GM12892 (cell line): ENCODE data around the gene CX3CR1. TPM values are rescaled to one million over a fixed set of nuclear protein-coding genes. Genes with fewer than 3 reads are reported as not detected.
A peak's percentile ranks its signal among the peaks of the same experiment; 100 is the strongest.
"Not testable (repeated sequence)": the region's sequence is repeated elsewhere in the genome, so short reads cannot be mapped to it uniquely, and the experiment has no call there.

Experiments used
- DNase-seq: peaks from one replicate; pipeline ENCODE4 v3.0.0; 2011; ENCODE audit not compliant: insufficient read length
- FAIRE-seq: peaks from 2 replicates; lab custom pipeline; 2011; peaks lifted over from hg19 to GRCh38; lab: Jason Lieb, UNC
- POLR2A ChIP-seq: IDR thresholded peaks from 2 replicates; pipeline ENCODE4 v1.6.1; 2011; ENCODE audit warnings: low read depth, low read length, control low read depth
- POLR2AphosphoS5 ChIP-seq: IDR thresholded peaks from 2 replicates; pipeline ENCODE4 v1.6.1; 2011; ENCODE audit warnings: low read depth, low read length, control low read depth
- TAF1 ChIP-seq: IDR thresholded peaks from 2 replicates; pipeline ENCODE4 v1.6.1; 2011; ENCODE audit warnings: low read depth, mild to moderate bottlenecking, control low read depth, low read length, borderline replicate concordance
- polyA plus RNA-seq: library from polyadenylated mRNA; unstranded; fragments of >200 nt; gene quantifications from one replicate; pipeline ENCODE4 v1.2.1, GENCODE V29; 2012; ENCODE audit warnings: missing spikeins, inconsistent platforms; ENCODE audit not compliant: missing spikeins

CX3CR1 gene
- polyA plus RNA-seq, result 0.11 TPM

- FAIRE-seq (no peak), DNase-seq (no peak)
- TF ChIP-seq POLR2AphosphoS5, result no peak
- TF ChIP-seq POLR2A, result no peak
- TF ChIP-seq TAF1, result no peak
Measured at GRCh38 chr3:39279745-39280517, at the start of gene CX3CR1. Gene CX3CR1 (minus strand): TSS chr3:39280036. CDS start chr3:39266509, 13,527 bp downstream.

GRCh38 chr3:39329493-39329892, 49.7 kb upstream of the CX3CR1 start, which contains the start of gene CCR8:
Gene CCR8 (plus strand): TSS chr3:39329709. CDS start chr3:39332332, 2,623 bp downstream.
- 0 out of 2 replicates have a peak, but pooled peaks have one; percentile 30 for TF ChIP-seq POLR2AphosphoS5
- no peak for TF ChIP-seq POLR2A
- TF ChIP-seq TAF1, result no peak
- FAIRE-seq (peak; percentile 76), DNase-seq (no peak)

GRCh38 chr3:39327746-39328349, 48.0 kb upstream of the CX3CR1 start:
- FAIRE-seq (peak; percentile 96), DNase-seq (no peak)
- TF ChIP-seq POLR2A (no peak), TAF1 (no peak), POLR2AphosphoS5 (no peak)

- FAIRE-seq (no peak), DNase-seq (no peak)
- TF ChIP-seq POLR2A (no peak), TAF1 (no peak), POLR2AphosphoS5 (no peak)
Measured at GRCh38 chr3:39327053-39327745, 47.4 kb upstream of the CX3CR1 start.

- FAIRE-seq (no peak), DNase-seq (no peak)
- no peak for TF ChIP-seq POLR2A
- TF ChIP-seq POLR2AphosphoS5, result no peak
- TF ChIP-seq TAF1, result no peak
Measured at GRCh38 chr3:39325236-39325635, 45.4 kb upstream of the CX3CR1 start.

- TF ChIP-seq POLR2AphosphoS5 (no peak), POLR2A (no peak), TAF1 (no peak)
- no peak for DNase-seq
- FAIRE-seq, result no peak
Measured at GRCh38 chr3:39323494-39323893, 43.7 kb upstream of the CX3CR1 start.

- no peak for TF ChIP-seq POLR2AphosphoS5
- no peak for TF ChIP-seq POLR2A
- no peak for TF ChIP-seq TAF1
- FAIRE-seq (peak; percentile 60), DNase-seq (no peak)
Measured at GRCh38 chr3:39322936-39323335, 43.1 kb upstream of the CX3CR1 start.

GRCh38 chr3:39322209-39322715, 42.4 kb upstream of the CX3CR1 start:
- not testable (repeated sequence) for FAIRE-seq, DNase-seq

- FAIRE-seq, DNase-seq: not testable (repeated sequence)
Measured at GRCh38 chr3:39321574-39321983, 41.7 kb upstream of the CX3CR1 start.

- no peak for FAIRE-seq
- no peak for DNase-seq
- TF ChIP-seq TAF1 (no peak), POLR2A (no peak), POLR2AphosphoS5 (no peak)
Measured at GRCh38 chr3:39319249-39319648, 39.4 kb upstream of the CX3CR1 start.

- DNase-seq, result no peak
- FAIRE-seq, result no peak
- TF ChIP-seq TAF1, result no peak
Measured at GRCh38 chr3:39318301-39318700, 38.5 kb upstream of the CX3CR1 start.

- FAIRE-seq (peak; percentile 50), DNase-seq (no peak)
- TF ChIP-seq TAF1, result no peak
- no peak for TF ChIP-seq POLR2A
- TF ChIP-seq POLR2AphosphoS5, result no peak
Measured at GRCh38 chr3:39317571-39318169, 37.8 kb upstream of the CX3CR1 start.
